Inflammatory macrophage treated with lipopolysaccharide for 4 hours (primary cell): ENCODE data around the gene GOLGA6L7.
"Not testable (repeated sequence)": the region's sequence is repeated elsewhere in the genome, so short reads cannot be mapped to it uniquely, and the experiment has no call there.

Source experiments
- DNase-seq: peaks from one replicate; pipeline ENCODE4 v3.0.0-alpha.2; 2020

GOLGA6L7 gene

DNA sequence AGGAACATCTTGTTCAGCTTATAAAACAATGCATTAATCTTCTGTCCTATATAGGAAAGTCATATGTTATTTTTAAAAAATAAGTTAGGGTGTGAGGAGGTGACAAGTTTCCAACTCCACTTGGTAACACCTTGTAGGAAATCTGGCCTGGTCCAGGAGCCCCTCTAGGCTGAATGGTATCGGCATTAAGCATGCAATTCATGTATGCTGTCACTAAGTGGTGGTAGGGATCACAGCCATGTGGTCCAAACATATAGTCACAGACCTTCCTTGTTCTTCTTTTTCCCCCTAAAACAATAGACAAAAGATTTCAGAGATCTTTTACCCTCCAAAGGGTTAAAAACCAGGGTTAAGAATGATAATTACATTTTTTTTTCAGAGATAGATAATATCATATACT is 33.2 kb upstream of the GOLGA6L7 start:
- DNase-seq = no peak

DNA sequence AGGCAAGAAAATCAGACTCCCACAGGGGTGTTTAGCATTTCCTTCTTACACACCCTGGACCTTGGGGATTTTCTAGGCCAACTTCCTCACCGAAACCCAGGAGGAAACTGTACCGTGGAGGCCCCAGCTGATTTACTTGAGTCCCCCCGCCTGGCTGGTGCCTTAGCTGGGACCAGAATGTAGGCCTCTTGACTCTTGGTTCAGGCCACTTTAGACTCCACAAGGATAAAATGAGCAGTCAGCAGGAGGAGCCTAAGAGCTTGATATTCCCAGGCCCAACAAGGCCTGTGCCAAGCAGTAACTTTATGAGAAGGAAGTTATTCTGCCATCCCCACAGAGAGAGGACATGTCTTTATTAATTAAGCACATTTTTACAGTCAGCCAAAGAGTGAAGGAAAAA is 32.7 kb upstream of the GOLGA6L7 start:
- DNase-seq = no peak

DNA sequence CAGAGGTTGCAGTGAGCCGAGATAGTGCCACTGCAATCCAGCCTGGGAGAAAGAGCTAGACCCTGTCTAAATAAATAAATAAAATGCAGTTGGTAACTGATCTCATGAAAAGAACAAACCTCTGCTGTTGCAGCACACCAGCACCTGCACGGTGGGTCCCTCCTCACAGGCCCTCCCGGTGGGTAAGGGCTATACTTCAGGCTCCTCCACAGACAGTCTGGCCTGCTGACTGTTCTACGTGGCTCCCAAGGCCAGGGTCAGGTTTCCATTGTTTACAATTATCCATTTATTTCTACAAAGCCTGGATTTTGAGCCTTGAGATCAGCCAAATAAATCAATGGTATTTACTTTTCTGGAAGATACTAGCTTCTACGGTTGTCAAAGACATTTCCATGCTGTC is 32.2 kb upstream of the GOLGA6L7 start:
- no peak for DNase-seq

DNA sequence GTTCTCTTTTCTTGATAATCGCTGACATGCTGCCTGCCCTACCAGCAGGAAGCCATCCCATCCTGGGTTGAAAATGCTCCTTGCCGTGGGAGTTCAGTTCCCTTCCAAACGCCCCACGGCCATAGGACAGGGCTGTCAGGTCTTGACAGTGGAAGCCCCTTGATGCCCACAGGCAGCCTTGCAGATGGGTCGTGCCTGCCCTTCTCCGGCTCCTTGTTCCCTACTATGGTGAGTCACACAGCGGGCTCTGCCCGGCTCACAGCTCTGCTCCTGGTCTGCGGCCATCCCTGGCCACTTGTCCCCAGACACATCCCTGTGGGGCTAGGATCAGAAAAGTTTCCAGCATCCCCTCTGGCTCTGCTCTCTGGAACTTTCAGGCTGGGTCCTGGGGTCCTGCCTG is 31.1 kb upstream of the GOLGA6L7 start:
- no peak for DNase-seq

DNA sequence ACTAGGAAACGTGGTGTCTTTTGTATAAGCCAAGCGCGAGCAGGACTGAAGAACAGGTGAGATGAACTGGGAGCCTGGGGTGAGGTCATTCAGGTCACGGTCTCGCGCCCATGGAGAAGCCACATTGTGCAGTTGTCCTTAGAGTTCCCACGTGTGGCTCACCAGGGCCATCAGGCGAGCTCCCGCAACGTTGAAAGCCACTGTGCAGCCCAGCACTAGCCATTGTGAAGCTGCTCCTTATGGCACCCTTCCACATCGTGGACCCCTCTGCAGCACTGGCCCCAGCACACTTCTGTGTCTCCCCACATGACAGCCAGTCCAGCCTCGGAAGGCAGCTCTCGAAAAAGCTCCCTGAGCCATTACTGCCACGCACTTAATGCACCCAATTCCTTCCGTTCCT is 29.8 kb upstream of the GOLGA6L7 start:
- no peak for DNase-seq

DNA sequence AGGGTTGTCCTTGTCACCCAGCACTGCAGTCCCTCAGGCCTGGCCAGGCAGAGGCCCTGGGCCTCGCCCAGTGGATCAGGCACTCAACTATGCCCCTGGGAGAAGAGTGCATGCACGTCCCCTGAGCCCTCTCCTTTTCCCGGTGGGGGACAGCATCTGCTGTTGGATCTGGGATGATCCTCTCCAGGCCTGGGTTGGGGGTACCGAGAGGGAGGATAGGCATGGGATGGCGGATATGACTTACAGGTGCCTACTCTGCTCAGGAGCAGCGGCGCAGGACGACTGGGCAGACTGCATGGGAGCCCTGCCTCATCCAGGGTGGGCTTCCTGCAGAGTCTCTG is 28.4 kb upstream of the GOLGA6L7 start:
- no peak for DNase-seq

DNA sequence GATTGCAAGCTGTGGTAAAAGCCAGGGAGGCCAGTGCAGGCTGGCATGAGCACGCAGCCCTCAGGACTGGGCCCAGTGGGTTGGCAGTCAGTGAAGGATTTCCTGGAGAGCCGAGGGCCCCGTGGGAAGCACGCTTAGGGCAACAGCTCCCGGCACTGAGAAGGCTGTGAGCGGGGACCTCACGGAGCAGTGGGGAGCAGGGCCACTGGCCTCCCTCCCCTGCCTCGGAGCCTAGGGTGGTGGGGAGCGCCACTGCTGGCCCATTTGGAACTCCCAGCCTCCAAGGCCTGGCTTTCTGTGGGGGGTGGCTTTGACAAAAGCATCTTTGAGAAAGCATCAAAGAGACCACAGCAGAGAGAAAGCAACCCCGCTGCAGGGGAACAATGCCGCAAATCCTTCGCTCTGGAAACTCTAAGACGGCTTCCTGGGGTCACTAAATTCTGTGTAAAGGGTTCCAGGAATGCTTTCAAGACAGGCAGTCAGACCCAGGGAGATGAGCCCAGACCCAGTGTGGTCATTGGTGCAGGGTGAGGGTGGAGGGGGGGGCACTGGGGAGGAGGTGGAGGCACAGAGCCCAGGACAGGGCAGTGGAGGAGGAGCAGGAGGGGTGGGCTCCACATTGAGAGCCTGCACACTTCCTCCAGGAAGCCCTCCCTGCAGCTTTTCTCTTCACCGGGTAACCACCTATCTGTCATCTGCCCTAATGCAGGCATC is 27.8 kb upstream of the GOLGA6L7 start:
- no peak for DNase-seq

DNA sequence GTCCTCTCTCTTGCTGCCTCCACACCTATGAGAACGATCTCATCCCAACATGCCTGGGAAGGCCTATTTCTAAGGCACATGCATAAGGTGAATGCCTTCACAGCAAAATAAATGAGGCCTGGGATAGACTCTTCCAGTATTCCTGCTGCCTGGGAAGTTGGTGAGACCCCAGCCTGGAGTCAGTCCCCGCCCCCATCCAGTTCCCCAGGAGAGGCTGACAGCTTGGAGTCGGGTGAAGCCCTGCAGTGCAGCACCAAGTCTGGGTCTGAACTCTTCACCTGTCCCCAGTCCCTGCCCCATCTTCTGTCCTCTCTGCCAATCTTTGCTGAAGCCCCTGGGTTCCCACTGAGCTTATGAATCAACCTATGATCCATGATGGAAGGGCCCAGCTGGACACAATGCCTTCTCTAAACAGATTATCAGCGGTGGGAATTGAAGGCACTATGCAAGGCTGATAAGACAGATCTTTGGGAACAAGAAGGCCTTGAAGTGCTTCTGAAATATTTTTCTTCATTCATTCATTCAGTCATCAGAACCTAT is 27.1 kb upstream of the GOLGA6L7 start:
- DNase-seq = no peak

DNA sequence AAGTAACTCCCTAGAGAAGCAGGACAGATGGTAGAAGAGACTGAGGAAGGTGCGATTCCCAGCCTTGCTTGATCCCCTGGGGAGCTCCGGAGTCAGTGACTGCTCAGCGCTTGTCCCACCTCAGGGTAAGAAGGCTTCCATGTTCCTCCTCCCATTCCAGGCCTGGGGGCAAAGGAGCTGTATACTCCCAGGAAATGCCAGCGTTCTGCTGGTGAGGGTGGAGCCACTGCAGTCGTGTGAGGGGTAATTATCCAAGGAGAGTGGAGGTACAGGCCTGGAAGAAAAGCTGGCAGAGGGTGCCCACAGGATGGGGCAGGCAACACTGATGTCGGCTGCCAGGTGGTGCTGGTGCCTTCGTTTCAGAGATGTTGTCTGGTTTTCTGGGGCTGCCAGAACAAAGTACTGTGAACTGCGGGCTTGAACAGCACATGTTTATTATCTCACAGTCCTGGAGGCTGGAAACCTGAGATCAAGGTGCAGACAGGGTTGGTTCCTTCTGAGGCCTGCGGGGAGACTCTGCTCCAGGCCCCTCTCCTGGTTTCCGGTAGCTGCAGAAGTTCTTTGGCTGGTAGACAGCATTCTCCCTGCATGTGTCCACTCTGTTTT is 25.2 kb upstream of the GOLGA6L7 start:
- no peak for DNase-seq

DNA sequence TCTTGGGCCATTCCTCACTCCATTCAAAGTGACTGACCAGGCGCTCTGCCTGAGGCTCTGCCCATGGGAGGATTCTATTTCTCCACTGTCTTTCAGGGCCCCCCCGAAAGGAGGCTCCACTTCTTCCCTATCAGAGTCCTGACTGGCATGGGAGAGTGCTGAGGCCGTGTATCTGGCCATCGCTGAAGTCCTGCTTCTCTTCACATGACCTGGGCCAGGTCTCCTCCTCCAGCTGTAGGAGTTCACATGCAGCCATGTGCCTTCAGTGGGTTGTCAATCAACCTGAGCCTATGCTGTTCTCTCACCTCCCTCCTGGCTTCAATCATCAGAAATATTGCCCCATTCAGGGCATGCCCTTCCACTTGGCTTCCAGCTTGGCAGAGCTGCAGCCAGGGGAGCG is 24.6 kb upstream of the GOLGA6L7 start:
- DNase-seq = no peak

DNA sequence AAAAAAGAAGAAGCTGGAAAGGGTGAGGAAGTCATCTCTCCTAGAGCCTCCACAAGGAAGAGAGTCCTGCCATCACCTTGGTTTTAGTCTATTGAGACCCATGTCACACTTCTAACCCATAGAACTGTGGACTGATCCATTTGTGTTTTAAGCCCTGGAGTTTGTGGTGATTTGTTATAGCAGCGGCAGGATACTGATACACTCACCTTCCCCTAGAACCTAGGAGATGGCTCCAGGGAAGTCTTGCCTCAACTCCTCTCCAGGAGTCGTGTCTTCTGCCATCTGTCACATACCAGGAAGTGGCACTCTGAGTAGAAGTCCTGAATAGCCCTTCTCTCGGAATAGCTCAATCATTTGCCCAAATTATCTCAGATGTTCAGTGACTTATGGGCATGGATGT is 22.7 kb upstream of the GOLGA6L7 start:
- DNase-seq = no peak

DNA sequence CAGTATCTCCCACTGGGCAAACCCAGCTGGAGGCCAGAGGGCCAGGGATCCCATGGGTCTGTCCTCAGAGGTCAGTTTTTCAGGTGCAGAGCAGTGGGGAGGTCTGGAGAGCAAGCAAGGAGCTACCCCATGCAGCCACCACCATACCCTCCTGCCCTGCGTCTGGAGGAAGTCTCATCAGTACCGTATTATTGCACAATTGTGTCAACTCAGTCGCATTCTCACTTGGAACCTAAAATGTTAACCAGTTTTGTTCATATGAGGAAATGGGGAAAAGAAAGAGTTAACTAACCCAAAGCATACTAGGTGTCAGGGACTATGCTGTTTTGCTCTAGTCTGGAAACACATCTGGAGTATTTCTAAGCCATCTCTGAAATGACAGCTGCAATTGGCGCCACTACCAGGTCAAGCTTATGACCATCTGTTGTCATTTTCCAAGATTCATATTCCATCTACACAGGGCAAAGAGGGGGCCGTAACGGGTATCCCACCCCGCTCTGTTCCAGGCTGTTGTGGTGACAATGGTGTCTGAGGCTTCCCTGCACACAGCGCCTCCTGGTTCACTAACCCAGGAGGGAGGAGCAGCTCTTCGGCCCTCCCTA is 20.4 kb upstream of the GOLGA6L7 start:
- DNase-seq = no peak

DNA sequence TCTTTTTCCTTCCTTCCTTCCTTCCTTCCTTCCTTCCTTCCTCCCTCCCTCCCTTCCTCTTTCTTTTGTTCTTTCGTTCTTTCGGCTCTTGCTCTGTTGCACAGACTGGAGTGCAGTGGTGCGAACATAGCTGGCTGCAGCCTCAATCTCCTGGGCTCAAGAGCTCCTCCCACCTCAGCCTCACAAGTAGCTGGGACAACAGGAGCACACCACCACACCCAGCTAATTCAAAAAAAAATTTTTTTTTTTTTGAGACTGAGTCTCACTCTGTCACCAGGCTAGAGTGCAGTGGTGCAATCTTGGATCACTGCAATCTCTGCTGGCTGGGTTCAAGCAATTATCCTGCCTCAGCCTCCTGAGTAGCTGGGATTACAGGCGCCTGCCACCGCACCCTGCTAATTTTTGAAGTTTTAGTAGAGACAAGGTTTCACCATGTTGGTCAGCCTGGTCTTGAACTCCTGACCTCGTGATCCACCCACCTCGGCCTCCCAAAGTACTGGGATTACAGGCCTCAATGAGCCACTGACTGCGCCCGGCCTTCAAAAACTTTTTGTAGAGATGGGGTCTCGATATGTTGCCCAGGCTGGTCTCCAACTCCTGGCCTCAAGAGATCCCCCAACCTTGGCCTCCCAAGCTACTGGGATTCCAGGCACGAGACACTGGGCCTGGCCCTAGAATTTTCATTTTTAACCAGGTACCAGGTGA is 13.3 kb upstream of the GOLGA6L7 start:
- not testable (repeated sequence) for DNase-seq

DNA sequence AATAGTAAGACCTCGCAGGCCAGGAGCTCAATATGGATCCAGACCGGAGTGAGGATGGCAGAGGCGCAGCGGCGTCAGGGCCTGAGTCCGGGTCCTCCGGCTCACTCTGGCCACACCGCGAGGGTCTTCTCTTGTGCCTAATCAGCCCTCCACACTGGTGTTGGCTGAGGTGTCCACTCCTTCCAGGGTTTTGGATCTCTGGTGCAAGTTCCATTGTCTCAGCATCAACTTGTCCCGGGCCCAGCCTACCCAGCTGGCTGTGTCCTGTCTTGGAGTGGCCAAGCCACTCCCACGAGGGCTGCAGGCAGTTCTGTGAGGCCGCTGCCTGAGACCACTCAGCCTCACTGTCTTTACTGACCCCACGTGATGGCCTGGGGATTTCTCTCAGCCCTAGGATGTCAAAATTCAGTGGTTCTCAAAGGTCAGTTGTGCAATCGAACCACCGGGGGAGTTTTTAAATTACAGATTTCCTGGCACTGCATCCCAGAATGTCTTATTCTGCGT is 12.6 kb upstream of the GOLGA6L7 start:
- DNase-seq = peak; percentile 65

DNA sequence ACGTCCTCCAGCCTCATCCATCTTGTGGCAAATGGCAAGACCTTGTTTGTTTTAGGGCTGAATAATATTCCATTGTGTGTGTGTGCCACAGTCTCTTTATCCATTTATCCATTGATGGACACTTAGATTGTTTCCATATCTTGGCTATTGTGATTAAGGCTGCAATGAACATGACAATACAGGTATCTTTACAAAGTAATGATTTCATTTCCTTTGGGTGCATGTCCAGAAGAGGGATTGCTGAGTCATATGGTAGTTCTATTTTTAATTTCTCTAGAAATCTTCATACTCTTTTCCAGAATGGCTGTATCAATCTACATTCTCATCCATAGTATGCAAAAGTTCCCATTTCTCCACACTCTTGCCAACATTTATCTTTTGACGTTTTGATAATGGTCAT is 6.1 kb upstream of the GOLGA6L7 start:
- DNase-seq = not testable (repeated sequence)

DNA sequence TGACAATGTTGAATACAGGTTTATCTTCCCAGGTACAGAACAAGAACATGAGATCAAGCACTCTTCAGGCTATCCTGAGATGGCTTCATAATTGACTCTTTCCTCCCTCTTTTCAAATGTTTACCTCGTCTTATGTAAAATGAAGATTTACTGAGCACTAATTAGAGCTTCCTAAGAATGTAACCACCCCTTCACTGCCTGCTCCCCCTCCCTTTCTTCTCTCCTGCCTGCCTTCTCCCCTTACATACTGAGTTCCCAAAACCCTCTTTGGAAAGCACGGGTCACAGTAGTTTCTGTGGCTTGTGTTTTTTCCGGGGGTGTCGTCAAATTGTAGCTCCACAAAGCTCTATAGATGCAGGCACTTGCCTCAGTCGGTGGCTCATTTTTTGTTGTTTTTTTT is 5.2 kb upstream of the GOLGA6L7 start:
- DNase-seq = not testable (repeated sequence)

DNA sequence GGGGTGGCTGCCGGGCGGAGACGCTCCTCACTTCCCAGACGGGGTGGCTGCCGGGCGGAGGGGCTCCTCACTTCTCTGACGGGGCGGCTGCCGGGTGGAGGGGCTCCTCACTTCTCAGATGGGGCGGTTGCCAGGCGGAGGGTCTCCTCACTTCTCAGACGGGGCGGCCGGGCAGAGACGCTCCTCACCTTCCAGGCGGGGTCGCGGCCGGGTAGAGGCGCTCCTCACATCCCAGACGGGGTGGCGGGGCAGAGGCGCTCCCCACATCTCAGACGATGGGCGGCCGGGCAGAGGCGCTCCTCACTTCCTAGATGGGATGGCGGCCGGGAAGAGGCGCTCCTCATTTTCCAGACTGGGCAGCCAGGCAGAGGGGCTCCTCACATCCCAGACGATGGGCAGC is 1.3 kb upstream of the GOLGA6L7 start:
- not testable (repeated sequence) for DNase-seq

DNA sequence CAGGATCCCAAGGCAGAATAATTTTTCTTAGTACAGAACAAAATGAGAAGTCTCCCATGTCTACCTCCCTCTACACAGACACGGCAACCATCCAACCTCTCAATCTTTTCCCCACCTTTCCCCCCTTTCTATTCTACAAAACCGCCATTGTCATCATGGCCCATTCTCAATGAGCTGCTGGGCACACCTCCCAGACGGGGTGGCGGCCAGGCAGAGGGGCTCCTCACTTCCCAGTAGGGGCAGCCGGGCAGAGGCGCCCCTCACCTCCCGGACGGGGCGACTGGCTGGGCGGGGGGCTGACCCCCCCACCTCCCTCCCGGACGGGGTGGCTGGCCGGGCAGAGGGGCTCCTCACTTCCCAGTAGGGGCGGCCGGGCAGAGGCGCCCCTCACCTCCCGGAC is 827 bp upstream of the GOLGA6L7 start:
- DNase-seq = not testable (repeated sequence)

DNA sequence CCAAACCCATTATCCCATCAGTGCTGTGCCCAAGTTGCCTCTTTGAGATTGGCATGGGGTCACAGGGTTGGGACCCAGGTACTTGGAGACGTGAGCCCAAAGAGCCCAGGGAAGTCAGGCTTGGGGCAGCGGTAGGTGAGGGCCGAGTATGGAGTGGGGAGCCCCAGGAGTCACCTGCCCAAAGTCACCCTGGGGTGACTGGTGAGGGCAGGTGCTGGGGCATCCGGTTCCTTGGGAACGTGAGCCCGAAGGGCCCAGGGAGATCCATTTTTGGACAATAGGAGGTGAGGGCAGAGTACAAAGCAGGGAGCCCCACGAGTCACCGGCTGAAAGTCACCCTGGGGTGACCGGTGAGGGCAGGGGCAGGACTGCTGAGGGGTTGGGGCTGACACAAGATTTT is 485 bp downstream of the GOLGA6L7 start:
- not testable (repeated sequence) for DNase-seq

DNA sequence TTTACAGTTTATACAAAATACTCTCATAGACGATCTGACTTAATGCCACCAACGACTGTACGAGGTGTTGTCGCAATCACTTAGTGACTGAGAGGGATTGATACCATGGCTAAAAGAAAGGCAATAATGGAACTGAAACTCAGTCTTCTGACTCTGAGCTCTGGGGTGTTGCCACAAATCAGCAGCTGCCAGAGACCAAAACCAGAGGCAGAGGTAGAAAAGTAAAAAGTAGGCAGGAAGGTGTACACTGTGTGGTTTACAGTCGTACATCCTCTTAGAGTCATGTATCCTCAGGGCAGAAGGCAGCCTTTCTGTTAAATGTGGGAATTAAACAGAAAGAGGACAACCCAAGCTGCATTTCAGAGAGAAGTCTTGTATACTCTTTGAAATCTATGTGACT is 1.2 kb downstream of the GOLGA6L7 start:
- DNase-seq = not testable (repeated sequence)

DNA sequence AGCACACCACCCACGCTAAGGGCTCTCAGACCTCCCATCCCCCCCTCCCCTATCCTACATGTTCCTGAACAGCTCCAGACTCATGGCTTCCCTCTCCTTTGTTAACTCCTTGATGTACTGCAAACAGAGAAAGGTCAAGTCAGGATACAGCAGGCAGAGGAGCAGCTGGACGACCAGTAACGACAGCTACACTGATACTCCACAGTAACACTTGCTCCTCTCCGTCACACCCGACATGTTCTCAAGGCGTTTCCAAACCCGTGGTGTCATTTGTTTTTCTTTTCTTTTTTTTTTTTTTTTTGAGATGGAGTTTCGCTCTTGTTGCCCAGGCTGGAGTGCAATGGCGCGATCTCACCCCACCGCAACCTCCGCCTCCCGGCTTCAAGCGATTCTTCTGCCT is 4.3 kb downstream of the GOLGA6L7 start:
- not testable (repeated sequence) for DNase-seq

DNA sequence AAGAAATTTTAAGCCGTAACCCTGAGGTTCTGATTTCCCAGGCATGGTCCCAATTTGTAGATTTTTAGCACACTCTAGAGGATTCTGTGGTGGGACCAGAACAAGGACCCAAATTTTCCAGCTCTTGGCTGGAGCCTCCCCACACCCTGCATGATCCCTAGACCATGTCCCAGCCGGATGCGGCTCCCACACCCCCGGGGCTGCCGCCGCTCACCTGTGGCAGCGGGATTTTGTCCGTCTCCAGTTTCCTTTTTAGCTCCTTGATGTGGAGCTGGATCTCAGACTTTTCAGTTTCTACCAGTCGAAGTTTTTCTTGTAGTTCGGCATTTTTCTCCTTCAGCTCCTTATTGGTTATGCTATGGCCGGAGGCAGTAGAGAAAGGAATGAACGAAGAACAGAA is 4.9 kb downstream of the GOLGA6L7 start:
- DNase-seq = not testable (repeated sequence)

DNA sequence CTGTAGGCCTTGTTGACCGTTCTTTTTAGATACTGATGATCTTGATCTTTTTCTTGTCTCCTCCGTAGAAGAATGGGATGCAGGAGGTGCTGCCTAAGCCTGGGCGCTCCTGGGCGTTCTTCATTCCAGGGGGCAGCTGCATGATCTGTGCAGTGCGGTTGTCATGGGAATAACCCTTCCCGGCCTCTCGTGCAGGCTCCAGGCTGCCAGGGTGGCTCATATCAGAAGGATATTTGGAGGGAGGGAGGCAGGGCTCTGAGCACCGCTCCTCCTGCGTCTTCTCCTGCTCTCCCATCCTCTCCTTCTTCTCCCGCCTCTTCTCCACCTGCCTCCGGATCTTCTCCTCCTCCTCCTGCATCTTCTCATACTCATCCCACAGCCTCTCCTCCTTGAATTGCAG is 6.2 kb downstream of the GOLGA6L7 start:
- DNase-seq = not testable (repeated sequence)
